Hematopoietic multipotent progenitor cell treated with erythropoietin and hydrocortisone succinate and interleukin-3 and kit ligand, for 8 days (in vitro differentiated cells): ENCODE measurements around the gene KIAA0753.

Experiments used
- DNase-seq: peaks from one replicate; pipeline ENCODE4 v3.0.0-alpha.2; 2015

KIAA0753 gene

GRCh38 chr17:6640536-6641246 lies at the start of gene KIAA0753, which contains the start of gene TXNDC17:
Gene KIAA0753, minus strand, starts transcription at chr17:6640711. Its CDS starts 5,608 bp downstream, at chr17:6635103.
Gene TXNDC17, plus strand, starts transcription at chr17:6641060. Its CDS starts 23 bp downstream, at chr17:6641083.
- DNase-seq, result peak; percentile 89

GRCh38 chr17:6688944-6689343 lies 48.4 kb upstream of the KIAA0753 start:
- DNase-seq, result no peak

- DNase-seq, result no peak
Observed at GRCh38 chr17:6686026-6686425, 45.5 kb upstream of the KIAA0753 start.

- no peak for DNase-seq
Observed at GRCh38 chr17:6684881-6685767, 44.6 kb upstream of the KIAA0753 start.

- no peak for DNase-seq
Observed at GRCh38 chr17:6684460-6684783, 43.9 kb upstream of the KIAA0753 start.

GRCh38 chr17:6683730-6684459 lies 43.4 kb upstream of the KIAA0753 start:
- DNase-seq, result no peak

- DNase-seq, result no peak
Observed at GRCh38 chr17:6683081-6683684, 42.7 kb upstream of the KIAA0753 start.

- no peak for DNase-seq
Observed at GRCh38 chr17:6682339-6682738, 41.8 kb upstream of the KIAA0753 start.

GRCh38 chr17:6681671-6682070 lies 41.2 kb upstream of the KIAA0753 start:
- DNase-seq, result no peak

- DNase-seq, result no peak
Observed at GRCh38 chr17:6681176-6681575, 40.7 kb upstream of the KIAA0753 start.

GRCh38 chr17:6679241-6679640 lies 38.7 kb upstream of the KIAA0753 start:
- DNase-seq, result no peak

GRCh38 chr17:6677946-6678345 lies 37.4 kb upstream of the KIAA0753 start:
- DNase-seq, result no peak

- DNase-seq, result no peak
Observed at GRCh38 chr17:6677158-6677831, 36.8 kb upstream of the KIAA0753 start.

GRCh38 chr17:6676802-6677157 lies 36.3 kb upstream of the KIAA0753 start:
- no peak for DNase-seq

- peak; percentile 89 for DNase-seq
Observed at GRCh38 chr17:6675201-6675825, 34.8 kb upstream of the KIAA0753 start.

- DNase-seq, result no peak
Observed at GRCh38 chr17:6674586-6674985, 34.1 kb upstream of the KIAA0753 start.

GRCh38 chr17:6671431-6671830 lies 30.9 kb upstream of the KIAA0753 start:
- DNase-seq, result no peak

GRCh38 chr17:6670999-6671398 lies 30.5 kb upstream of the KIAA0753 start:
- no peak for DNase-seq

GRCh38 chr17:6670571-6670970 lies 30.1 kb upstream of the KIAA0753 start:
- DNase-seq, result no peak

- DNase-seq, result no peak
Observed at GRCh38 chr17:6669479-6670212, 29.1 kb upstream of the KIAA0753 start.

GRCh38 chr17:6668727-6669425 lies 28.4 kb upstream of the KIAA0753 start:
- no peak for DNase-seq
